G401.6 (cell line): ENCODE measurements around the gene KLHL3.

Experiments
- FAIRE-seq: peaks from 2 replicates; lab custom pipeline; 2012; peaks lifted over from hg19 to GRCh38; lab: Jason Lieb, UNC

Gene KLHL3

DNA sequence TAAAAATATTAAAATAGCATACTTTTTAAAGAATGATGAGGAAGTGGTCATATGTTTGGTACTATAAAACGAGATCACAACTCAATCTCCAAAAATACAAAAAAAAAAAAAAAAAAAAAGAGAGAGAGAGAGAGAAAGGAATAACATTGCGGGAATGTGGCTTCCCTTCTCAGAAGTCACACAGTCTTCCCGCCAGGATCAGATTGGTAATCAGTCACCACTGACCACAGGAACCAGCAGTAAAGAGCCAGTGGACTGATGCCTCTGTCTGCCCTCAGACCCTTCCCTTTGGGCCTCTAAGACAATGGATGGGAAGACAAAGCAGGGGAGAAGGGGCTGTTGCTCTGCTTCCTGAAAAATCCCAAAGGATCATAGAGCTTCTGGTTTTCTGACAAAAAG lies 104.9 kb downstream of the KLHL3 start:
- no peak for FAIRE-seq

DNA sequence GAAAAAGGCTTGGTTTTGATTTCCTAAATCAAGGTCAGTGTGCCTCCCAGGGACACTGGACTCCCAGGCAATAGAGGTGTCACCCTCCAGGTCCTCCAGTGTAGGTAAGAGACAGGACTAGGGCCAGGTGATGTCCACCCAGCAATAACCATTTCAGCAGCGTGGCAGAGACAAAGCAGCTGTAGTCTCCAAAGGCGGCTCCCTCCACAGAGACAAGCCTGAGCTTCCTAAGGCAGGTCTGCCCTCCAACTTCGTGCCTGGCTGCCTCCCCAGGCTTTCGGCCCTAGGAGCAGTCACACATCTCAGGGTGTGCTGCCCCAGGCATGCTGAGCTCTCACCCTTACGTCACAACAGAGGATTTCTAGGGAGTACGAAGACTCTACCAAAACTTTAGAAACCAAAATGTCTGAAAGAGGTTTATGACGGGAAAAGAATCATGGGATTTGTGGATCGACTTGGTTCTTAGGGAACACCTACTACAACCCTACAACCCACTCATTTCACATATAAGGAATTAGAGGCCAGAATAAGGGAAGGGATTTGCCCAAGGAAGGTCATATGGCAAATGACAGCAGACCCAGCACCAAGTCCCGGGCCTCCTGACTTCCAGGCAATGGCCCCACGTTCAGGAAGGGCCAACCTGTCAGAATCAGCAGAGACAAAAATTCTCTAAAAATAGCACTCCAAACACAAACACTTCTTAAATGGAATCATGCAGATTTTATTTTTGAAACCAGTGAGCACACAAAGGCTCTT lies 105.5 kb downstream of the KLHL3 start:
- FAIRE-seq, result no peak

DNA sequence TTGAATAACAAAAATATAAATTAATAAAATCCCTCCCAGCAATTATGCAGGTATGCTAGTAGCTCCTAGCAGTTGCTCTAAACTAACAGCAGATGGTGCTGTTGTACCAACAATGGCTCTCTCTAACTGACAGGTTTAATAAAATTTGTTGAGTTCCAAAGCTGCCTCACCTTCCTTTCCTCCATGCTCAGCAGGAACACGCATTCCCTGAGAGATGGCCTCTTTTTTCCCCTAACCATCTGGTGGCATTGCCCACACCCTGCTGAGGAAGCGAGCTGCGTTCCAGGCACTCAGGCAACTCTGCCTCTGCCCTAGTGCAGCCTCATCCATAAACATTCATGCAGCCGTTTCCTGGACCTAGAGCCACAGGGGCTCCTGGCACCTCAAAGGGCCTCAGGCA lies 106.2 kb downstream of the KLHL3 start:
- FAIRE-seq, result peak; percentile 44

DNA sequence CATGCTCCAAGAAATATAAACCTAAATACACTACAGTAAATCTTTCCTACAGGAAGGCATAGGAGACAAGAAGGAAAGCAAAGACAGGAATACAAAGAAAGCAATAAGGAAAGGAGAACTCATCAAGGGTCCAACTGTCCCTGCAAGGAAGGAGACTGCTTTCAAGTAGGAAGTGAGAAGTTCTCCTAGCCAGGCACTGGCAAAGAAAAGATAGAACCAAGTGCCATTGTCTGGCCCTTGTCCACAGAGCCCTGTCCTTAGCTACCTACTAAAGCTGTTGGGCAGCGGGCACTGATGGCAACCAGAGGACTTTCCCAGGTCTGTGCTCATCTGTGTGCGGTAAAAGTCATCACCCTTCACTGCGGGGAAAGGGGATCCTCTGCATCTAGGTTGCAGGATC lies 108.2 kb downstream of the KLHL3 start:
- FAIRE-seq, result no peak

GRCh38 chr5:137627293-137627692 lies 108.6 kb downstream of the KLHL3 start:
- FAIRE-seq, result no peak

GRCh38 chr5:137624786-137625349 lies 111.0 kb downstream of the KLHL3 start:
- FAIRE-seq, result no peak

DNA sequence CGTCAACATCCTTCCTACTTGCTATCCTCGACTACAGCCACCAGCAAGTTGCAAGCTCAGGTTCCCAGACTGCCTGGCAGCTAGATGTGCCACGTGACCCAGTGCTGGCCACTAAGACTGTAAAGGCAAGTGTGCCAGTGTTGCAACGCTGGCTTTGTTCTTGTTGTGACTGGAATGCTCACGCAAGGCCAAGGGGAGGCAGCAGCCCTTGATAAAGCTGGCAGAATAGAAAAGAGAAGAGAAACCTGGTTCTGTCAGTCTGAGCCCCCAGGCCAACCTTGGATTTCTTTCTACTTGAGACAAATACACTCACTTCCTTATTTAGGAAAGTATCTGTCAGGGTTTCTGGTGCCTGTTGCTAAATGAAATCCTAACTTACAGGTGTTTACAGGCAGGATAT lies 113.0 kb downstream of the KLHL3 start:
- FAIRE-seq, result no peak

GRCh38 chr5:137621861-137622823 lies 113.7 kb downstream of the KLHL3 start:
- no peak for FAIRE-seq

- FAIRE-seq, result no peak
Observed at GRCh38 chr5:137621306-137621705, 114.6 kb downstream of the KLHL3 start.

DNA sequence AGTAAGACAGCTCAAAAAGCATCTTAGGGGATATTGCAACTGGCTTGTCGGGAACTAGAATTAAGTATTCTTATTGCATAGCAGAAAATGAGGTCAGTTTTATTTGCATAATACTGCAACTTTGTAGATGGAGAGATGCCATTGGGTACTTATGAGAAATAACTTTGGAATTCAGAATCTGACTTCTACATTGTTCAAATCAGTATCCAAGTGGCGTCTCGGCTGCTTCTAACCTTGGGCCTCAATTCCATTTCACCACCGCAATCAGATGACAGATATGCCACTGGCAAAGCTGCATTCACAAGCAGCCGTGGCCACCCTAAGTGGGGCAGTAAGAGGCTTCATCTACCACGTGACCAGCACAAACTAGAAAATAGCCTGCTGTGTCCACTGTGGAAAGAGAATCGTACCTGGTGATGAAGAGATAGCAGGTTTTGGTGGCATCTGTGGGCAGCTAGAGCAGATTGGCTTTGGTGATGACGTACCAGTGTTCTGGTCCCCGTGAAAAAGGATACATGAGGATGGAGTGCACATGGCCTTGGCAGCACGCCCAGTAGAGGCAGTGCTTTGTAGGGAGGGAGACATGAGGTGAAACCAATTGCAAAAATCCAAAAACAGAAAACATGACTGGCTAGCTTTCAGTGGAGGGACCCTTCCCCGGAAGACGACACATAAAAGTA lies 116.6 kb downstream of the KLHL3 start:
- no peak for FAIRE-seq

GRCh38 chr5:137618476-137618875 lies 117.4 kb downstream of the KLHL3 start:
- FAIRE-seq, result no peak

- FAIRE-seq, result no peak
Observed at GRCh38 chr5:137617528-137618205, 118.2 kb downstream of the KLHL3 start.

DNA sequence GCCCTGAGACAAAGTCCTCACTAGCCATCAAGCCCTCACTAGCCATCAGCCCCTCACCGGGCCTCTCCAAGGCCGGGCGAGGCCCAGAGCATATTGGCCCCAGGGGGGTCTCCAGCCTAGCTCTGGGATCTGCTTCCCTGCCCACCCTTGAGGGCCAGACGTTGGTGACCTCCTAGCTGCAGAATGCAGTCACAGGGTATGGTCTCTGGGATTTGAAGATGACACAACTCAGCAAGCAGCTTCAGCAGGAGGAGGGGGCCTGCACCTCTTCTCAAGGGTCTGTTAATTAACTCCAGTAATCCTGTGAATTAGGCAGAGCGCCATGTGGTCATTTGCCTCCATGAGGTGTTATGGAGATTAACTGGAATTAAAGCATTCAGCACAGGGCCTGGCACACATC lies 119.8 kb downstream of the KLHL3 start:
- no peak for FAIRE-seq

GRCh38 chr5:137615171-137615775 lies 120.6 kb downstream of the KLHL3 start:
- FAIRE-seq, result no peak

- FAIRE-seq, result no peak
Observed at GRCh38 chr5:137613554-137614265, 122.2 kb downstream of the KLHL3 start.

DNA sequence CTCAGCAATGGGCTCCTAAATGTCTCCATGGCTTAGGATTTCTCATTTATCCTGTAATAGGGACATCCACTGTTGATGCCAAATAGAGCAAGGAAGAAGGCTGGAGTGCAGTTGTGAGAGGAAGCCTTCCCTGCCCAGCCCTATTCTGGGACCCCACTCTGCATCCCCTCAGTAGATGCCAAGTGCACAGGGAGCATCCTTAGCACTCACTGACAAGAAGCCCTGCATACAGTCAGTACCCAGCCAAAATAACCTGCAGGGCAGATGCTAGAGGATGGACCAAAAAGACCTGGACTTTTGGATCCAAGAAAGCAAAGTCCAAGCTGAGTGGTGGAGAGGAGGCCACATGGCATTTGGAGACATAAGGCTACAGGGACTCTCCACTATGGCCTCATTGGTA lies 123.3 kb downstream of the KLHL3 start:
- no peak for FAIRE-seq

DNA sequence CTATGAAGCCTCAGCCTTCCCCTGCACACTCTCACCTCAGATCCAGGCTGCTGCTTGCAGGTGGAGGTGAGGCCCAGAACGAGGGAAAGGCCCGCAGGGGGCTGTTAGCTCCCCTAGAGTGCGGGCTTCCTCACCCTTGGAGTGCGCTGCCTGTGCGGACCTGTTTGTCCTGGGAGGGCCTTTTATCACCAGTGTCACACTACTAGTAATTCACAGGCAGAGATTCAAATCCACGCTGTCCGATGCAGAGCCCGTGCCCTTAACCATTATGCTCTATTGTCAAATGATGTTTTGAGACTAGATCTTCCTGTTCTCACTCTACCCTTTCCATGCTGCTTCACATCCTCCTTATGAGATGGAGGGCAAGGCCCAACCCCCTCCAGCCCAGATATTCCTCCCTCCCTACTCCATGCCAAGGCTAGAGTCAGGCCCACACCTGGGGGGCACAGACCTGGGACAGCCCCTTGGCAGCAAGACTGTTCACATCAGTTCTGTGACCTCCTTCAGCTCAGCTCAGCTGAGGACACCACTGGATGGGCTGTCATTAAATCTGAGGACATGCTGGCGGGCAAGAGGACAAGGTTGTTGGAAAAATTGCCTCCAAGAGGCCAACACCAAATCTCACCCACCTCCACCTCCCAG lies 124.0 kb downstream of the KLHL3 start:
- no peak for FAIRE-seq

GRCh38 chr5:137611011-137611580 lies 124.8 kb downstream of the KLHL3 start:
- no peak for FAIRE-seq

DNA sequence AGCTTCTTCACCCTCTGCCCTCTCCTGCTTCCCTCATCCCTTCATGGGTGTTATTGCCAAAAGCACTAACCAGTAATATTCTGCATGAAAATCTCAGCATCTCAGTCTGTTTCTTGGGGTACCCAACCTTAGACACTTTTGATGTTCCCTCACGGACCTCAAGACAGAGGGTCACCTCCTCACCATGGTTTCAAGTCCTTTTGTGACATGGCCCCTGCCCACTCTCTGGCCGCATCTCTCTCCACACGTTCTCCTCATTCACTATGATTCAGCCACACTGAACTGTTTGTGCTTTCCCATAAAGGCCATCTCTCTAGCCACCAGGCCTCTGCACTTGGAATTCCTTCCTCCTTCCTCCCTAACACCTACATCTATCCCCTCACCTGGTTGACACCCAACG lies 125.3 kb downstream of the KLHL3 start:
- FAIRE-seq, result no peak

DNA sequence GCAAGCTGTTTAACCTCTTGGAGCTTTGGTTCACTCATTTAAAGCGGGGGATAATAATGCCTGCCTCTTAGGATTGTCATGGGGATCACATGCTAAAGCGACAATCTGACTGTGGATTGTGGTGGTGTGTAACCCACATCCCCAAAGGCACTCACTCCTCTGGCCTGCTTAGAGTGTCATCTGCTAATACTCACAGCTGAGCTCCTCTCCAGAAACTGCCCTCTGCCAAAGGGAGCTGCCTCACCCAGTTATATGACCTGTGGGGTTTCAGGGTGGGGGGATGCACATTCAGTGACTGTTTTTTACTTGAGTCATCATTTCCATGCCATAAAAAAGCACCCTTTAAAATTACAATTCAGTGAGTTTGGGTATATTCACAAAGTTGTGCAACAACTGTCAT lies 126.8 kb downstream of the KLHL3 start:
- FAIRE-seq, result no peak
